OCI-LY7 (cell line): ENCODE data around the gene NTHL1.

Experiments
- EZH2phosphoT487 ChIP-seq: fragments of 200-600 bp; sonication (generic); IDR thresholded peaks from 2 replicates; pipeline ENCODE4 v1.6.1; 2018; ENCODE audit warnings: low read depth, borderline replicate concordance, mild to moderate bottlenecking, mixed run types, antibody characterized with exemption, low read length, moderate library complexity, mixed read lengths
- TF ChIP-seq, protein P1 (sequence below): fragments of 200-600 bp; sonication (generic); conservative IDR thresholded peaks from 2 replicates; pipeline ENCODE4 v1.5.1; 2014; ENCODE audit warnings: mild to moderate bottlenecking, antibody characterized with exemption, low read length, moderate library complexity, mixed read lengths

DNA sequence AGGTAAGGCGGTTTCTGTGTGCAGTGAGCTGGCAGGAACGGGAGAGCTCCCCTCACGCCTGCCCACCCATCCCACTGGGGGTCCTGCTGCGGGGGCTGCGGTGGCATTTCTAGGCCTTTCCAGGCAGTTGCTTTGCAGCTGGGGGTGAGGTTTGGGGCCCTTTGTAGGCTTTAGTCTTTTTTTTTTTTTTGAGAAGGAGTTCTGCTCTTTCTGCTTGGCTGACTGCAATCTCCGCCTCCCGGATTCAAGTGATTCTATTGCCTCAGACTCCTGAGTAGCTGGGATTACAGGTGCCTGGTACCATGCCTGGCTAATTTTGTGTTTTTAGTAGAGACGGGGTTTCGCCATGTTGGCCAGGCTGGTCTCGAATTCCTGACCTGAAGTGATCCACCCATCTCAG lies 11.2 kb upstream of the NTHL1 start:
- TF ChIP-seq, protein P1, sequence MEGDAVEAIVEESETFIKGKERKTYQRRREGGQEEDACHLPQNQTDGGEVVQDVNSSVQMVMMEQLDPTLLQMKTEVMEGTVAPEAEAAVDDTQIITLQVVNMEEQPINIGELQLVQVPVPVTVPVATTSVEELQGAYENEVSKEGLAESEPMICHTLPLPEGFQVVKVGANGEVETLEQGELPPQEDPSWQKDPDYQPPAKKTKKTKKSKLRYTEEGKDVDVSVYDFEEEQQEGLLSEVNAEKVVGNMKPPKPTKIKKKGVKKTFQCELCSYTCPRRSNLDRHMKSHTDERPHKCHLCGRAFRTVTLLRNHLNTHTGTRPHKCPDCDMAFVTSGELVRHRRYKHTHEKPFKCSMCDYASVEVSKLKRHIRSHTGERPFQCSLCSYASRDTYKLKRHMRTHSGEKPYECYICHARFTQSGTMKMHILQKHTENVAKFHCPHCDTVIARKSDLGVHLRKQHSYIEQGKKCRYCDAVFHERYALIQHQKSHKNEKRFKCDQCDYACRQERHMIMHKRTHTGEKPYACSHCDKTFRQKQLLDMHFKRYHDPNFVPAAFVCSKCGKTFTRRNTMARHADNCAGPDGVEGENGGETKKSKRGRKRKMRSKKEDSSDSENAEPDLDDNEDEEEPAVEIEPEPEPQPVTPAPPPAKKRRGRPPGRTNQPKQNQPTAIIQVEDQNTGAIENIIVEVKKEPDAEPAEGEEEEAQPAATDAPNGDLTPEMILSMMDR = no peak
- TF ChIP-seq EZH2phosphoT487 = no peak
